HG02943 (cell line): Measurements from ENCODE around the gene ASCL3.
"Not testable (repeated sequence)": the region's sequence is repeated elsewhere in the genome, so short reads cannot be mapped to it uniquely, and the experiment has no call there.

Experiments used
- ATAC-seq: cut with Tn5 transposase; IDR thresholded peaks from one replicate; pipeline ENCODE4 v1.9.1; 2021; ENCODE audit warnings: mild to moderate bottlenecking, low read depth, moderate library complexity; ENCODE audit not compliant: unreplicated experiment

ASCL3 gene

GRCh38 chr11:8948886-8949285 is 6.1 kb upstream of the ASCL3 start:
- no peak for ATAC-seq

- no peak for ATAC-seq
Observed at GRCh38 chr11:8947230-8947943, 4.6 kb upstream of the ASCL3 start.

GRCh38 chr11:8941341-8942103 is 1.3 kb downstream of the ASCL3 start:
- no peak for ATAC-seq

- no peak for ATAC-seq
Observed at GRCh38 chr11:8937659-8938058, 5.2 kb downstream of the ASCL3 start.

GRCh38 chr11:8937159-8937558 is 5.7 kb downstream of the ASCL3 start:
- ATAC-seq = no peak

- ATAC-seq = not testable (repeated sequence)
Observed at GRCh38 chr11:8935789-8936188, 7.0 kb downstream of the ASCL3 start.

- no peak for ATAC-seq
Observed at GRCh38 chr11:8934742-8935488, 7.9 kb downstream of the ASCL3 start.

GRCh38 chr11:8933931-8934330 is 8.9 kb downstream of the ASCL3 start:
- no peak for ATAC-seq

- ATAC-seq = no peak
Observed at GRCh38 chr11:8932564-8933180, 10.1 kb downstream of the ASCL3 start, which contains the start of gene C11orf16. TSS of gene C11orf16 (minus strand) at chr11:8932947. CDS start at chr11:8932308, 639 bp downstream.

- ATAC-seq = no peak
Observed at GRCh38 chr11:8930456-8931175, 12.2 kb downstream of the ASCL3 start.

GRCh38 chr11:8928981-8929615 is 13.7 kb downstream of the ASCL3 start:
- no peak for ATAC-seq

- ATAC-seq = no peak
Observed at GRCh38 chr11:8928205-8928604, 14.6 kb downstream of the ASCL3 start.

- no peak for ATAC-seq
Observed at GRCh38 chr11:8927233-8927632, 15.6 kb downstream of the ASCL3 start.

- no peak for ATAC-seq
Observed at GRCh38 chr11:8926236-8926635, 16.6 kb downstream of the ASCL3 start.

- no peak for ATAC-seq
Observed at GRCh38 chr11:8925711-8926110, 17.1 kb downstream of the ASCL3 start.

GRCh38 chr11:8922691-8923090 is 20.1 kb downstream of the ASCL3 start:
- no peak for ATAC-seq

- no peak for ATAC-seq
Observed at GRCh38 chr11:8917157-8917825, 25.5 kb downstream of the ASCL3 start.

- no peak for ATAC-seq
Observed at GRCh38 chr11:8914661-8915018, 28.2 kb downstream of the ASCL3 start.

GRCh38 chr11:8913961-8914660 is 28.7 kb downstream of the ASCL3 start:
- no peak for ATAC-seq
